ENCODE measurements around the gene GPBP1L1. TPM values are rescaled to one million over a fixed set of nuclear protein-coding genes. Genes with fewer than 3 reads are reported as not detected.

GPBP1L1 gene
- polyA plus RNA-seq, 1 donor (not counting 4 experiments of a cell fraction or from before 2014, with no cell fraction given): 64.1 TPM

- H4K20me1 ChIP-seq (ENCODE audit: control insufficient read depth, extremely low read depth, insufficient read depth, low read length): no peaks in the 10 kb centered on the region
- H3K4me1 ChIP-seq (ENCODE audit: control insufficient read depth, extremely low read depth, insufficient read depth, low read length): no peaks in the 10 kb centered on the region
- DNase-seq (ENCODE audit: low read depth, low spot score) (no peak), FAIRE-seq (no peak)
- no peaks in the 10 kb centered on the region for H3K9me3 ChIP-seq (ENCODE audit: control insufficient read depth, low read depth, low read length)
- H3K4me3 ChIP-seq (ENCODE audit: control insufficient read depth in 2 of 3, extremely low read depth in 1 of 3, insufficient read depth in 2 of 3, low read depth in 1 of 3, low read length in 3 of 3): no peak overlapping the region
- H2AFZ ChIP-seq (ENCODE audit: control insufficient read depth, low read length): no peak overlapping the region
- H3K36me3 ChIP-seq (ENCODE audit: control insufficient read depth in 2 of 2, extremely low read depth in 1 of 2, insufficient read depth in 2 of 2, low read length in 2 of 2): peaks cover 0 to 1% of the 10 kb centered on the region in 2 experiments
- H3K9me1 ChIP-seq (ENCODE audit: control insufficient read depth, extremely low read depth, insufficient read depth, low read length): no peaks in the 10 kb centered on the region
- H3K79me2 ChIP-seq (ENCODE audit: control insufficient read depth, insufficient read depth, low read length): no peaks in the 10 kb centered on the region
- H3K9ac ChIP-seq (ENCODE audit: control insufficient read depth, extremely low read depth, insufficient read depth, low read length): no peak overlapping the region
- dilution Hi-C loops (cut with MboI; ENCODE audit: extremely low pct_ligation_motif_present, low sequenced_read_pairs): no loop called here
- H3K27me3 ChIP-seq (ENCODE audit: control insufficient read depth, extremely low read depth, insufficient read depth, low read length): no peaks in the 10 kb centered on the region
- H3K4me2 ChIP-seq (ENCODE audit: control insufficient read depth, extremely low read depth, insufficient read depth, low read depth, low read length): no peak overlapping the region
- H3K27ac ChIP-seq (ENCODE audit: control insufficient read depth, insufficient read depth, low read length): no peak overlapping the region
- TF ChIP-seq CTCF (optimal IDR thresholded peaks at IDR 0.05 in 1 of 3, IDR thresholded peaks at IDR 0.05 in 1 of 3, conservative IDR thresholded peaks at IDR 0.05 in 1 of 3; ENCODE audit: extremely low read depth in 1 of 3, insufficient read depth in 2 of 3, low read length in 3 of 3): no peak
- TF ChIP-seq EZH2 (IDR thresholded peaks at IDR 0.05; ENCODE audit: low read length): no peak
Measured at GRCh38 chr1:45716700-45717099, 30.4 kb upstream of the GPBP1L1 start.

- no peaks in the 10 kb centered on the region for H3K9me1 ChIP-seq (ENCODE audit: control insufficient read depth, extremely low read depth, insufficient read depth, low read length)
- FAIRE-seq (no peak), DNase-seq (ENCODE audit: low read depth, low spot score) (no peak)
- H4K20me1 ChIP-seq (ENCODE audit: control insufficient read depth, extremely low read depth, insufficient read depth, low read length): no peaks in the 10 kb centered on the region
- no peak overlapping the region for H3K27ac ChIP-seq (ENCODE audit: control insufficient read depth, insufficient read depth, low read length)
- H3K4me1 ChIP-seq (ENCODE audit: control insufficient read depth, extremely low read depth, insufficient read depth, low read length): no peaks in the 10 kb centered on the region
- no peak overlapping the region for H2AFZ ChIP-seq (ENCODE audit: control insufficient read depth, low read length)
- no peaks in the 10 kb centered on the region for H3K27me3 ChIP-seq (ENCODE audit: control insufficient read depth, extremely low read depth, insufficient read depth, low read length)
- no peak overlapping the region for H3K9ac ChIP-seq (ENCODE audit: control insufficient read depth, extremely low read depth, insufficient read depth, low read length)
- no peak overlapping the region for H3K4me2 ChIP-seq (ENCODE audit: control insufficient read depth, extremely low read depth, insufficient read depth, low read depth, low read length)
- dilution Hi-C loops (cut with MboI; ENCODE audit: extremely low pct_ligation_motif_present, low sequenced_read_pairs): no loop called here
- TF ChIP-seq EZH2 (IDR thresholded peaks at IDR 0.05; ENCODE audit: low read length): no peak
- no peak for TF ChIP-seq CTCF (optimal IDR thresholded peaks at IDR 0.05 in 1 of 3, IDR thresholded peaks at IDR 0.05 in 1 of 3, conservative IDR thresholded peaks at IDR 0.05 in 1 of 3; ENCODE audit: extremely low read depth in 1 of 3, insufficient read depth in 2 of 3, low read length in 3 of 3)
- H3K36me3 ChIP-seq (ENCODE audit: control insufficient read depth in 2 of 2, extremely low read depth in 1 of 2, insufficient read depth in 2 of 2, low read length in 2 of 2): peaks cover 0 to 1% of the 10 kb centered on the region in 2 experiments
- no peak overlapping the region for H3K4me3 ChIP-seq (ENCODE audit: control insufficient read depth in 2 of 3, extremely low read depth in 1 of 3, insufficient read depth in 2 of 3, low read depth in 1 of 3, low read length in 3 of 3)
- H3K9me3 ChIP-seq (ENCODE audit: control insufficient read depth, low read depth, low read length): no peaks in the 10 kb centered on the region
- no peaks in the 10 kb centered on the region for H3K79me2 ChIP-seq (ENCODE audit: control insufficient read depth, insufficient read depth, low read length)
Measured at GRCh38 chr1:45713711-45714110, 27.4 kb upstream of the GPBP1L1 start.
